ENCODE results near the gene PIAS4.

The PIAS4 gene, protein sequence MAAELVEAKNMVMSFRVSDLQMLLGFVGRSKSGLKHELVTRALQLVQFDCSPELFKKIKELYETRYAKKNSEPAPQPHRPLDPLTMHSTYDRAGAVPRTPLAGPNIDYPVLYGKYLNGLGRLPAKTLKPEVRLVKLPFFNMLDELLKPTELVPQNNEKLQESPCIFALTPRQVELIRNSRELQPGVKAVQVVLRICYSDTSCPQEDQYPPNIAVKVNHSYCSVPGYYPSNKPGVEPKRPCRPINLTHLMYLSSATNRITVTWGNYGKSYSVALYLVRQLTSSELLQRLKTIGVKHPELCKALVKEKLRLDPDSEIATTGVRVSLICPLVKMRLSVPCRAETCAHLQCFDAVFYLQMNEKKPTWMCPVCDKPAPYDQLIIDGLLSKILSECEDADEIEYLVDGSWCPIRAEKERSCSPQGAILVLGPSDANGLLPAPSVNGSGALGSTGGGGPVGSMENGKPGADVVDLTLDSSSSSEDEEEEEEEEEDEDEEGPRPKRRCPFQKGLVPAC

DNA sequence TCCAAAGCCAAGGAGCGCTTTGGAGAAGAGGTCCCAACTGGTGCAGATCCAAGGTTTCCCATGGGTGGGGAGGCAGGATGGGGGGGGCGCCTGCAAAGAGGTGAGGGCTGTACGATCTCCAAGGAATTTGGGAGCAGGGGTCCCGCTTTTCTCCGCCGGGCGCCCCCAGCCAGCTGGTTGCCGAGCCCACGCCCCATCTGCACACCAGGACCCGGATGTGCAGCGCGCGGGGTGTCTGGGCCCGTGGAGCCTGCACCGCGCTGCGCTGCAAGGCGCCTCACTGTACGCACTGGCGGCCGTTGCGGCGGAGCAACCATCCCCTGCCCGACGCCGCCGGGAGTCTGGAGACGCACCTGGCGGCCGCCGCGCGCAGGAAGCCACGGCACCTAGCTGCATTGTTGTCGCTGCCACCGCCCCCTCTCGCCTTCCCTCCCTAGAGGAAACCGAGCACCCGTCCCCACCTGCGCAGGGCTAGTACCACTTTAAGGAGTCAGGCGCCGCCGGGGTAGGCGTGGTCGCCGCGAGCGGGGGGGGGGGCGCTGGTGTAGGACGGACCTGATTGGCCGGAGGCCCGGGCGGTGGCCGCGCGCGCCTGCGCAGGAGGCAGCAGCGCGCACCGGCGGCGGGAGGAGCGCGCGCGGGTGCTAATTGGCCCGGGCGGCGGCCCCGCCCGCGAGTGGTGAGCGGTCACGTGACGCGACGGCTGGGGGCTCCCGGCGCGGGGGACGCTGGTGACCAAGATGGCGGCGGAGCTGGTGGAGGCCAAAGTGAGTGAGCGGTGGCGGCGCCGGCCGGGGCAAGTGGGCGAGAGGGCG, at the start of gene PIAS4:
TSS of gene PIAS4 (plus strand) at position 716 of the 815 bp plus-strand sequence. CDS start at position 741, 25 bp downstream.
- TF ChIP-seq GATA3 (IDR thresholded peaks at IDR 0.05; ENCODE audit: low read depth, low read length): no peak
- TF ChIP-seq GATA2 (IDR thresholded peaks at IDR 0.05; ENCODE audit: low read depth, low read length): no peak

DNA sequence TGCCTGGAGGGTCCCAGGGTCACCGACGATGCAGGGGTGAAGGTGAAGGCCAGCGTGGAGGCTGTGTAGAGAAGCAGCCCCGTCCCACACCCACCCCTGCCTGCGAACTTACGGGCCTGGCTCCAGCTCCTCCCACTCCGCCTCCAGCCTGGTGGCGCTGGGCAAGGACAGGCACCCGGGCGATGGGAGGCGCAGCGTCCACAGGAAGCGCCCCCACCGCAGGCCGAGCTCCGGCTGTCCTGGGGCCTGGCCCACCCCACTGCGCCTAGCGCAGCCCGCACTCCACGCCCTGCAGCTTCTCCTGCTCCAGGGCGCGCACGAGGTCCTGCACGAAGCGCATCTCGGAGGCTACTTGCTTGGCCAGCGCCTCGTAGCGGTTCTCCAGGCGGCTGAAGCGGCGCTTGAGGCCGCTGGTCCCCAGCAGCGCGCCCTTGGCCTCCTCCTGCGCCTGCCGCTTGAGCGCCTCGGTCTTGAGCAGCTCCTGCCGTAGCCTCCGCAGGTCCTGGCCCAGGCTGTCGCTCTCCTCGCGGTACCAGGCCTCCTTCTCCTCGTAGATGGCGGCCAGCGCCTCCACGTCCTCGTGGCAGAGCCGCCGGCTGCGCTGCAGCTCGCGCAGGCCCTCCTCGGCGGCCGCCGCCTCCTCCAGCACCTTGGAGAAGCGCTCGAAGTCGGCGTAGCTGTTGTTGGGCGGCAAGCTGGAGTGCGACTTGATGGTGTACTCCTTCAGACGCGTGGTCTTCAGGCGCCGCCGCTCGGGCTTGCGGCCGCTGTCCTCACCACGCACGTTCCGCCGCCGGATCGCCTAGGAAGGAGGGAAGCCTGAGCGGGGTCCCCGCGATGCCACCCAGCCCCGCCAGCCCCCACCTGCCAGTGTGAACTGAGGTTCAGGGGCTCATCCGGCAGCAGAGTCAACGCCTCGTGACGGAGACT, 48.4 kb upstream of the PIAS4 start:
- TF ChIP-seq GATA2 (IDR thresholded peaks at IDR 0.05; ENCODE audit: low read depth, low read length) (no peak), GATA3 (IDR thresholded peaks at IDR 0.05; ENCODE audit: low read depth, low read length) (no peak)

DNA sequence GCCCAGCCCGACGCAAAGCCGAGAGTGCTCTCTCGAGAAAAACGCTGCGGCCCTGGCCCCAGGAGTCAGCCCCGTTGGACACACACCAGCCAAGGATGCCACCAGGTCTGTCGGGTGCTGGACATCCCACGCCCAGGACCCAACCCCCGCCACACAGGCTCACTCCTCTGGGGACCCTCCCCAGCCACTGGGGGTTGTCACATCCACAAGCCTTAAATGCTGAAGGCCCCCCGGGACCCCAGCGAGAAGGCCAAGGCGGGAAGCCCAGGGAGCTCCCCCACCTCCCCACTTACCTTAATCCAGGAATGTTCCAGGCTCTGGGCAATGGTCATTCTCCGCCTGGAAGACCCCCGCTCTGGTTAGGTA, 47.8 kb upstream of the PIAS4 start:
- TF ChIP-seq GATA2 (IDR thresholded peaks at IDR 0.05; ENCODE audit: low read depth, low read length): no peak
- TF ChIP-seq GATA3 (IDR thresholded peaks at IDR 0.05; ENCODE audit: low read depth, low read length): no peak

DNA sequence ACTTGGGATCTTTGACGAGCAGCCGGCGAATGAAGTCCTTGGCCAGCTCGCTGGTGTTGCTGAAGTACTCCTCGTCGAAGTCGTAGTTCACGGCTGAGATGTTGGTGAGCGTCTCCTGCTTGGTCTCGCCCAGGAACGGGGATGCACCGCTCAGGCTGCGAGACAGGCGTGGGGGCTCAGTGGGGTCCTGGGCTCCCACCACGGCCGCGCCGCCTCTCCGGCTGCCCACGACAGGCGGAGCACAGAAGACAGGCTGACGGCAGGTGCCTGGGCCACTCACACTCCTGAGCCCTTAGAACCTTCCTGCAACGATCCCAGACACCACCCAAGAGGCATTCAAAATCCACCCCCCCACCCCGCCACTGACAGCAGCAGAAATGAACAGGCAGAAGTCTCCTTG, 46.5 kb upstream of the PIAS4 start:
- TF ChIP-seq GATA3 (IDR thresholded peaks at IDR 0.05; ENCODE audit: low read depth, low read length): no peak
- no peak for TF ChIP-seq GATA2 (IDR thresholded peaks at IDR 0.05; ENCODE audit: low read depth, low read length)

DNA sequence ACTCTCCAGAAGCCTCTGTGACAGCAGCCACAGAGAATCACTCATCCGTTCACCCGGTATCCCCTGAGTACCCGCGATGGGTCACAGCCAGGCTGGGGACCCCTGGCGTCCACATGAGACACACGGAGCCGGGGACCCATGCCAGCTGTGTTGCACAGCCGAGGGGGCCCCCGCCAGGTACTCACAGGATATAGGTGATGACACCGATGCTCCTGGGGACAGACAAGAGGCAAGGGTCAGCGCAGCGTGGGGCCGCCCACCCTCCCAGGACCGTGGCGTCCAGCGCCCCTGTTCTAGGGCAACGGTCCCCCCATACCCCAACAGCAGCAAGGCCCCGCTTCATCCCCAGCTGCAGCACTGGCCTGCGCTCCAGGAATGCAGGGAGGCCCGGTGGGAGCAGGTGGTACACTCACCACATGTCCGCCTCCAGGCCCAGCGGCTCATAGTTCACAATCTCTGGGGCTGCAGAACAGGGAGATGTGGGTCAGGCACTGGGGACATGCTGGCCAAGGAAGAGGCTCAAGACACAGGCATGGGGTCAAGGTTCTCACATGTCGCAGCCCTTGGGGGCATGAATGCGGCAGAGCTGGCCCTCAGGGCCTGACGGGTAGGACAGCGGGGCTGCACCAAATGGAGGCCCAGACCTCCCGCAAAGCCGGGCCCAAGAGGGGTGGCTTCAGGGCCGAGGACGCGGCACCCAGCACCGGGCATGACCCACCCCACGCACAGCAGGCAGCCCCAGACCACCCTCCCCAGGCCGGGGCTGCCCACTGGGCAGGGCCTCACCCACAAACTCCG, 43.9 kb upstream of the PIAS4 start:
- TF ChIP-seq GATA2 (IDR thresholded peaks at IDR 0.05; ENCODE audit: low read depth, low read length) (no peak), GATA3 (IDR thresholded peaks at IDR 0.05; ENCODE audit: low read depth, low read length) (no peak)

DNA sequence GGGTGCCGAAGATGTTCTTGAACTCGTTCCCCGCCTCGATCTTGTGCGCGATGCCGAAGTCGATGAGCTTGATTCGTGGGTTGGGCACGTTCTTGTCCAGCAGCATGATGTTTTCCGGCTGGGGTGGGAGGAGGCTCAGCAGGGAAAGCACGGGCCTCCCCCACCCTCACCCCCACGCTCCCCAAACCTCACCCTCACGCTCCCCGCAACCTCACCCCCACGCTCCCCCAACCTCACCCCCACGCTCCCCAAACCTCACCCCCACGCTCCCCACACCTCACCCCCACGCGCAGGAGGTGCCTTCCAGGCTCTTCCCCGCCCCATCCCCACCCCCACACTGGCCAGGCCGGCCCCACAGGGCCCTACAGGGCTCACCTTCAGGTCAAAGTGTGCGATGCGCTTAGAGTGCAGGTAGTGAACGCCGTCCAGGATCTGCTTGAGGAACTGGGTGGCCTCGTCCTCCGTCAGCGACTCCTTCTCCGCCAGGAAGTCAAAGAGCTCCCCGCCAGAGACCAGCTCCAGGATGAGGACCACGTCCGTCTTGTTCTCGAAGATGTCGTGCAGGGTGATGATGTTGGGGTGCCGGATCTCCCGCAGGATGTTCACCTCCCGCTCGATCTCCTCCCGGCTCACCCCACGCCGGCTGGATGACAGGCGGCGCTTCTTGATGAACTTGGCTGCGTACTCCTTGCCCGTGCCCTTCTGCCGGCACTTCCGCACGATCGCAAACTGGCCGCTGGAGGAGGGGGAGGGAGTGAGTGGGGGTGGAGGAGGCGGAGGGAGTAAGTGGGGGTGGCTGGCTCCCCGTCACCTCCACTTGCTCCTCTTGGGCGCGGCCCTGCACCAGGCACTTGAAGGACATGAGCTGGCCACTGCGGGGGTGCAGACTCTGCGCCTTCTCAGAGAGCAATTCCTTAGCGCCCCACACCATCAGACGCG, 43.0 kb upstream of the PIAS4 start:
- TF ChIP-seq GATA2 (IDR thresholded peaks at IDR 0.05; ENCODE audit: low read depth, low read length) (no peak), GATA3 (IDR thresholded peaks at IDR 0.05; ENCODE audit: low read depth, low read length) (no peak)

DNA sequence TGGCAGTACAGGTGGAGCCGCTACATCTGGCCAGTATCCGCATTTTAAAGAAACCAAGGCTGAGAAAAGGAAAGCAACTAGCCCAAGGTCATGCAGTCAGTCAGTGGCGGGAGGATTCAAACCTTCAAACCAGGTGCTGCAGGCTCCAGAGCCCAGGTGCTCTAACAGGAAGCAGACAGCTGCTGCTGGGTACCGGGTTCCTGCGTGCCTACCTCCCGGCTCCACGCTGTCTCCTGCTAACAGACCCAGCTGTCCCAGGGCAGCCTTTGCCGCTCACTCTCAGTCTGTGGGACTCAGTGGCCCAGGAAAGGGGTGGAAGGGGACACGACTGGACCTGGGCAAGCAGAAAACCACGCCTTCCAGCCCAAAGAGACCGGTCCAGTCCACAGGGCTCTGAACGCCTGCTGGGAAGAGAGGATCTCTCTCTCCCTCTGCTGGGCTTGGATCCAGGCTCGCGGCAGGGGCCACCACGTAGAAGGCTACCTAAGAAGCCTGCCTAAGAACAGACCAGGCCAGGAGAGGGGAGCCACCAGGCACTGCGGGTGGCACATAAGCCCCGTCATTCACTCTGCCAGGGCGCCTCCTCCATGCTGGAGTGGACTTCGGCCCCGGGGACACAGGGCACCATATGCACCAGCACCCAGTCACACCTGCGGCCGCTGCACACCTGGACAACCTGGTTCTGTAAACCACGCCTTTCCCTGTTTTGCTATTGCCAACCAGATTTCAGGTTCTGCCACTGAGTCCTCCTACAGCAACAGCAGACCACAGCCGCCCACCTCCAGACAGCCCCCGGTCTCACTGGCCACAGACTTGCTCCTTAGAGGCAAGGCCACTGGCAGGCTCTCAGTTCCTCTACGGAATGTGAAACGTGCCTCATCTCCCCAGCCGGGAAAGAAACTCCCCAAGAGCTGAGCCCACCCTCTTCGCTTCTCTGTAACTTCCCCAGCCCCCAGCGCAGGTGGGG, 41.2 kb upstream of the PIAS4 start:
- no peak for TF ChIP-seq GATA3 (IDR thresholded peaks at IDR 0.05; ENCODE audit: low read depth, low read length)
- no peak for TF ChIP-seq GATA2 (IDR thresholded peaks at IDR 0.05; ENCODE audit: low read depth, low read length)

DNA sequence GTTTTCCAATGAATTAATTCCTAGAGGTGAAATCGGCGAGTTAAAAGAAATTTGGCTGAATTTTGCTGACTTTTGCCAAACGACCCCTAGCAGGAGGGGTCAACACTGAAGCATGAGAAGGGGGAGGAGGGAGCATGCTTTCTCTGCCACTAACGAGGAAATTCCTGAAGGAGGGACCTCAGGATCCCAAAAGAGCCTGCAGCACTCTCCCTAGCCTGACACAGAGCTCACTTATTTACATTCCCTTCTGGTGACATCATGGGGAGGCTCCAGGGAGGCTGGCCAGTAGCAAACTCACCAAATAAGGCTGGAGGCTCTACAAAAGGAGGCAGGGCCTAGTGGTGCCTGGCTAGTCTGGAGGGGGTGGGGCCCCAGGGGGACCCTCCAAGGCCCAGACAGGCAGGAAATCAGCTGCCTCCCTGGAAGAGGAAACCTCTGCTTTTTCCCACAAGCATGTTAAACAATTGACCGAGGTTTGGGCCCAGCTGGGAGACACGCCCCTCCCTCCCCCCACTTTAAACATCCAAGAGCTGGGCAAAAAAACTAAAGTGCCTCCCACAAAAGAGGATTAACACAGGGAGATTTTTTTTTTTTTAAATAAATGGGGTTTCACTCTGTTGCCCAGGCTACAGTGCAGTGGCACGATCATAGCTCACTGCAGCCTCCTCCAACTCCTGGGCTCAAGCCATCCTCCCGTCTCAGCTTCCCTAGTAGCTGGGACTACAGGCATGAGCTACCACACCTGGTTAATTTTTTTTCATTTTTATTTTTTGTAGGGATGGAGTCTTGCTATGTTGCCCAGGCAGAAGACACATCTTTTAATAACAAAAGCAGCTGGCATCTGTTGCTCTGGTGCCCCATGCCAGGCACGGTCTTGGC, 38.7 kb upstream of the PIAS4 start:
- TF ChIP-seq GATA2 (IDR thresholded peaks at IDR 0.05; ENCODE audit: low read depth, low read length) (no peak), GATA3 (IDR thresholded peaks at IDR 0.05; ENCODE audit: low read depth, low read length) (no peak)

DNA sequence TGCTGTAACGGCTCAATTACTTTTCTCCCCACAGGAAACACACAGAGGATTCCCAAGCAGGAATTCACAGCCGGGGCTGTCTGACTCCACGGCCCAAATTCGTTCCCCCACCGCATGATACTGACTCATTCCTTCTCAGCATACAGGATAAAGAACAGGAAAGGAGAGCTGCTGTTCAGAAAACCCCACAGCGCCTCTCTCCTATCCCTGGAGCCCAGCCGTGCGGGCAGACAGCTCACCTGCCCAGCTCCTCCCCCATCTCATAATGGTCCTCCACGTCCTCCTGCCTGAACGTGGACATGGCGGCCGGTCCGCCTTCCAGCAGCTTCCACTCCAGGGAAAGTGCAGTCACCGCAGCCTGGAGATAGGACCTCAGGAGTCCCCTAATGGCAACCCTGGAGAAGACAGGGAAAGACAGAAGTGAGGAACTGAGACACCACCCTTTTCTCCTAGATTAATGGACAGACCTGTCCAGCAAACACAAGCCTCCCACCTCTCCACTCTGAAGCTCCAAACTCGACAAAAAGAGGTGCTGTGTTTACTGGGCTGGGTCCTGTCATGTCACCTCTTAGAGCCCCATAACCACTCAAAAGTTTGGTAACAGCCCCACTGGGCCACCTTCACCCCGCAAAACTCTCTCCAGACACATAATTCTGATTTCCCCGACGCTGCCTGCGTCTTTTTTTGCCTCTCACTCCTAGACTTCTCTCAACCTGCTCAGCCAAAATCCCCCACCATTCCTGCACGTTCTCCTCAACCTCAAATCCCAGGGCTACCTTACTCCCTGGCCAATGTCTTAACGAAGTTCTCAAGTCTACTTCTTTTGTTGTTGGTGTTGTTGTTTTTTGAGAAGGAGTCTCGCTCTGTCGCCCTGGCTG, 37.9 kb upstream of the PIAS4 start:
- no peak for TF ChIP-seq GATA2 (IDR thresholded peaks at IDR 0.05; ENCODE audit: low read depth, low read length)
- no peak for TF ChIP-seq GATA3 (IDR thresholded peaks at IDR 0.05; ENCODE audit: low read depth, low read length)
